Measurements from ENCODE around the gene TRABD2A.

DNA sequence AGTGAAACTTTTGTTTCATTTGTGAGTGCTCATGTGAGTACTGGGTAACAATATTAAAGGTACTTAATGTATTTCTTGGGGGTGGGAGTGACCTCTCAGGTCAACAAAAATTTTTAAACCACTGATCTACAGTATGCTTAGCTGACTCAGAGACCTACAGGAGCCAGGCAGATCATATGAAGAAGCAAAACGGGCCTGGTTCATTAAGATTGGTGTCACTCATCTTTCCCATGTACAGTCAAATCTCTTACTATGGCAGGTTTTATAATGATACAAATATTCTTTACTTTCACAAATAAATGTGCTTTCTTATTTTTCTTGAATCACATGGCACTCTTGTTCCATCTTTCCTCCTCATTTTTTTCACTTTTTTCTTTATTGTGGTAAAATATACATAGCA lies 16.9 kb upstream of the TRABD2A start:
- TF ChIP-seq EZH2 (IDR thresholded peaks at IDR 0.05; ENCODE audit: insufficient read depth, poor library complexity, severe bottlenecking) (no peak), EZH2phosphoT487 (IDR thresholded peaks at IDR 0.05; ENCODE audit: insufficient read depth, low read depth) (no peak)

Data from GM23248 (cell line).